ENCODE data around the gene RAI1. TPM values are rescaled to one million over a fixed set of nuclear protein-coding genes. Genes with fewer than 3 reads are reported as not detected.

RAI1 gene
- total RNA-seq, 1 experiment from 2014 or later: 13.1 TPM

- DNase-seq (ENCODE audit: low read depth): no peak
Measured at GRCh38 chr17:17700251-17700969, 19.2 kb downstream of the RAI1 start.

GRCh38 chr17:17701112-17701511 lies 19.9 kb downstream of the RAI1 start:
- DNase-seq (ENCODE audit: low read depth): no peak

GRCh38 chr17:17701658-17702057 lies 20.4 kb downstream of the RAI1 start:
- no peak for DNase-seq (ENCODE audit: low read depth)

GRCh38 chr17:17702449-17703139 lies 21.3 kb downstream of the RAI1 start:
- no peak for DNase-seq (ENCODE audit: low read depth)

- no peak for DNase-seq (ENCODE audit: low read depth)
Measured at GRCh38 chr17:17703140-17703919, 22.1 kb downstream of the RAI1 start.

DNA sequence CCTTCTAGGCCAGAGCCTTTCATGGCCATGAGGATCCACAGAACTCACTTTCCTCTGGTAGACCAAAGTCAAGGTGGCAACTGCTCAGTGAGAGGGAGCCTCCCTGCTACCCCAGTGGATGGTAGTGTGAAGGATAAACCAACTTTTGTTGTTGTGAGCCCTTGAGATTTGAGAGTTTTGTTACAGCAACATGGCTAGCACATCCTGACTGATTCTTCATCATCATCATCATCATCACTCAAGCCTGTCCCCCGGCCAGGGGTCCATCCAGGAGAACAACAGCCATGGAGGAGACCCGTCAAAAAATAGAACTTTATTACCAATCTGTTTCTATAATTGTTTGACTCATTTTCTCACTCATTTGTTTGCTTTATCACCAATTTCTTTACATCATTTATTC lies 23.7 kb downstream of the RAI1 start:
- DNase-seq (ENCODE audit: low read depth): no peak

DNA sequence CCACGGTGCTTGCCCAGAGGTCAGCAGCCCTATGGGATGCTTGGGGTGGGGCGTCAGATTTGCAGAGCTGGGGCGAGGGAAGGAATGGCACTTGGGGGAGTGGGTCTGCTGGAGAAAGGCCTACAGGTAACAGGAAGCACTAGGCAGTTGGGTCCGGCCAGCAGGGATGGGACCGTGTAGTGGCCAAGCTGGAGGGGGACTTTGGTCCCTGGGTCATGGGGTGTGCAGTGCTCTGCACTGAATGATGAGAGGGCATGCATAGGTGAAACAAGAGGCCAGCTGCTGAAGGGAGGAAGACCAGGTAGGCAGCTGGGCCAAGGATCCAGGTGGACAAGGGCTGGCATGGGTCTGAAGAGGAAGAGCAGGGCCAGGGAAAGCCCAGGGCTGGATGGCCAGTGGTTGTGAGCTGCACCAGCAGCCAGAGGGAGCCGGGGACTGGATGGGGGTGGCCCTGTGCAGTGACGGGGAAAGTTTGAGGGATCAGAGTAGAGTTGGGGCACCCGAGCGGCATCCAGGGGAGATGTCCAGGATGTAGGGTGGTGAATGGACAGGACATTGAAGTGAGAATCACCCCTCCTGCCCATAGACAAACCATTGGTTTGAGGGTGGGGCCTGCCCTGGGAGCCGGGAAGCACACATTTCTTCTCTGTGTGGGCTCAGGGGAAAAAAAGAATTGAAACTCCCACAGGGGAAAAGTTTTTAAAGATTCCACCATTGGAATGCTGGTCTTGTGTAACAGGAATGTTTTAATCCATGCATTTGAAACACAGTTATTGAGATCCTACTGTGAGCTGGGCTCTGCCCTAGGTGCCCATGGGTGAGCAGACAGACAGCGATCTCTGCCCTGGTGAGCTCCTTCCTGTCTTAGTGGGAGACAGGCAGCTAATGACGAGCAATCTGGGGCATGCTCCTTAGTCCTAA lies 25.1 kb downstream of the RAI1 start:
- no peak for DNase-seq (ENCODE audit: low read depth)

GRCh38 chr17:17708295-17708694 lies 27.0 kb downstream of the RAI1 start:
- DNase-seq (ENCODE audit: low read depth): no peak

DNA sequence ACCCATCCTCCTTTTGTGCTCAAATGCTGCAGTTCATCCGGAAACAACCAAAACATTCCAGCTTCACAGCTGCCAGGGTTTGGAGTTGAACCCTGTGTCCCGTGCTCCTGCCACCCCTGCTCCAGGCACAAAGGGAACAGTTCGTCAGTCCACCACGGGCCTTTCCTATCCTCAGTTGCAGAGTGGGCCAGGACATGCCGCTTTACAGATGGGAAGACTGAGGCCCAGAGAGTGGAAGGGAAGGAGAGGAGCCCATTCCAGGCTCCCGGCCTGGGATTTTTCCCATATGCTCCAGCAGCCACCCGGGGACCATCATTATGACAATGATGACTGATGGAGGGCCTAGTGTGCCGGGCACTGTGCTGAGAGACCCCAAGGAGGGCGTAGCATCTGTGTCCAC lies 27.6 kb downstream of the RAI1 start:
- no peak for DNase-seq (ENCODE audit: low read depth)

- DNase-seq (ENCODE audit: low read depth): no peak
Measured at GRCh38 chr17:17709815-17710321, 28.6 kb downstream of the RAI1 start.

- no peak for DNase-seq (ENCODE audit: low read depth)
Measured at GRCh38 chr17:17710355-17710727, 29.1 kb downstream of the RAI1 start.

- peak; percentile 96 for DNase-seq (ENCODE audit: low read depth)
Measured at GRCh38 chr17:17710728-17711541, 29.7 kb downstream of the RAI1 start.

GRCh38 chr17:17711641-17712162 lies 30.4 kb downstream of the RAI1 start:
- no peak for DNase-seq (ENCODE audit: low read depth)

- DNase-seq (ENCODE audit: low read depth): peak; percentile 90
Measured at GRCh38 chr17:17712268-17712924, 31.1 kb downstream of the RAI1 start.

DNA sequence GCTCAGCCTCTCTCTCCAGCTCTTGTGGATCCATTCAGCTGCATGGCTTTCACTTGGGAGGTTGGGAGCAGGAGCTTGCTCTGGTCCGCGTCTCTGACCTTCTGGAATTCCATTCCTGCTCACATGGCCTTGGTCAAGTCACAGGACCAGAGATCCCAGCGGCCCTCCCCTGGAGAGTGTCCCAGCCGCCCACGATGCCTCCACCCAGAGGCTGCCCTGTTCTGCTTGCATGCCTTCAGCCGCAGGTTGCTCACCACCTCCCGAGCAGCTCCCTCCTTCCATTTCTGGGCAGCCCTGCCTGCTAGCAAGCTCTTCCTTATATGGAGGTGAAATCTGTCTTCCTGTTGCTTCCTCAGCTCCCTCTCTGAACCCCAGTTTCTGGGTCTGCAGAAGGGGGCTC lies 32.6 kb downstream of the RAI1 start:
- DNase-seq (ENCODE audit: low read depth): no peak

GRCh38 chr17:17714261-17714866 lies 33.1 kb downstream of the RAI1 start:
- no peak for DNase-seq (ENCODE audit: low read depth)

- DNase-seq (ENCODE audit: low read depth): no peak
Measured at GRCh38 chr17:17714879-17715278, 33.6 kb downstream of the RAI1 start.

DNA sequence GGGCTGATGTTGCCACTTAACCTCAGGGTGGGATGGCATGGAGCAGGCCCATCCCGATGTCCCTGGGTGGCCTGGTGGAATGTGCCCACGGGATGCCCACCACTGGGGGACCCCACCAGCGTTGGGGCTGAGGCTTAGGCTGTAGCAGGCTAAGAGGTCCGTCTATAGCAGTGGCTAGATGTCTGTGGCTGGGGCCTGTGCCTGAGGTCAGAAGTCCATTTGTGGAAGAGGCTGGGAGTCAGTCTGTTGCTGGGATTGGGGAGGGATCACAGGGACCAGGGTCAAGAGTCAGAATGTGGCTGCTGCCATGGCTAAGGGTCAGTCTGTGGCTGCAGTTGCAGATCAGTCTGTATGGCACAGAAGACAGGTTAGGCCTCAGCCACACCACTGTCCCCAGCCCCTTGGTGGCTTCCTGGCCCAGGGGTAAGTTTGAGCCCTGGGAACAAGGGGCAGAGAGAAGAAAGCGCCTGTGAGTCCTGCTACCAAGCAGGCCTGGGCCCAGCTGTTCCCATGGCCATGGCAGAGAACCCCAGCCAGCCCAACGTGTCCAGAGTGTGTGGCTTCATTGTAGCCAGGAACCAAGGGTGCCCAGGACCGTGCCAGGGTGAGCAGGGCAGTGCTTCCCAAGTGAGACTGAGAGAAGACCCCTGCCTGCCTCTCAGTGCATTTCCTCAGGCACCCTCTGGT lies 35.7 kb downstream of the RAI1 start:
- DNase-seq (ENCODE audit: low read depth): no peak

GRCh38 chr17:17718251-17718650 lies 37.0 kb downstream of the RAI1 start:
- DNase-seq (ENCODE audit: low read depth): no peak
